ENCODE results near the gene MKNK1. TPM values are rescaled to one million over a fixed set of nuclear protein-coding genes. Genes with fewer than 3 reads are reported as not detected.
"Not testable (repeated sequence)": the region's sequence is repeated elsewhere in the genome, so short reads cannot be mapped to it uniquely, and the experiment has no call there.

Gene MKNK1
- 10 to 100 TPM; 35.5 to 37.5 TPM for total RNA-seq

GRCh38 chr1:46603858-46604549, at the start of gene MKNK1:
MKNK1 (minus strand) TSS chr1:46604268; CDS start chr1:46583327, 20,941 bp downstream.
- DNase-seq: peak; percentile 98 to 99

GRCh38 chr1:46653405-46653958, 49.4 kb upstream of the MKNK1 start:
- Mint-ChIP-seq H3K4me1 (ENCODE audit: low read depth) (peaks cover 11% of the 10 kb centered on the region), H3K4me3 (no peak overlapping the region), H3K27me3 (ENCODE audit: low read depth) (no peaks in the 10 kb centered on the region), H3K9me3 (peaks cover 2 to 3% of the 10 kb centered on the region in 2 donors), H3K27ac (peak overlapping the region; percentile 54), H3K36me3 (ENCODE audit: insufficient read depth in 2 of 2) (peaks cover 16 to 30% of the 10 kb centered on the region in 2 donors)
- peak; percentile 27 to 44 for ATAC-seq (replicated peaks in 1 of 2)
- DNase-seq: no peak

More at GRCh38 chr1:46603858-46604549, at the start of gene MKNK1:
- Mint-ChIP-seq H3K9me3 (no peaks in the 10 kb centered on the region), H3K4me3 (peak within 1 kb of the TSS; percentile 94 to 95), H3K27me3 (ENCODE audit: low read depth) (no peaks in the 10 kb centered on the region), H3K4me1 (ENCODE audit: low read depth) (peaks cover 55% of the 10 kb centered on the region), H3K36me3 (ENCODE audit: insufficient read depth in 2 of 2) (peaks cover 3 to 4% of the 10 kb centered on the region in 2 donors), H3K27ac (peak within 1 kb of the TSS; percentile 81)
- ATAC-seq (replicated peaks in 1 of 2): peak; percentile 96 to 97

- H3K36me3 Mint-ChIP-seq (ENCODE audit: insufficient read depth in 2 of 2): peaks cover 16 to 29% of the 10 kb centered on the region in 2 donors
- no peaks in the 10 kb centered on the region for H3K27me3 Mint-ChIP-seq (ENCODE audit: low read depth)
- peaks cover 11% of the 10 kb centered on the region for H3K4me1 Mint-ChIP-seq (ENCODE audit: low read depth)
- H3K4me3 Mint-ChIP-seq: no peak overlapping the region
- H3K27ac Mint-ChIP-seq: peak overlapping the region; percentile 54
- DNase-seq: no peak
- peaks cover 2 to 3% of the 10 kb centered on the region in 2 donors for H3K9me3 Mint-ChIP-seq
- ATAC-seq (replicated peaks in 1 of 2): no peak
Measured at GRCh38 chr1:46652321-46653100, 48.4 kb upstream of the MKNK1 start.

GRCh38 chr1:46651152-46651551, 47.1 kb upstream of the MKNK1 start:
- peaks cover 22 to 34% of the 10 kb centered on the region in 2 donors for H3K36me3 Mint-ChIP-seq (ENCODE audit: insufficient read depth in 2 of 2)
- ATAC-seq (replicated peaks in 1 of 2); DNase-seq; H3K9me3 Mint-ChIP-seq; H3K4me3 Mint-ChIP-seq; H3K27me3 Mint-ChIP-seq (ENCODE audit: low read depth); H3K27ac Mint-ChIP-seq: not testable (repeated sequence)
- H3K4me1 Mint-ChIP-seq (ENCODE audit: low read depth): peaks cover 20% of the 10 kb centered on the region

GRCh38 chr1:46650491-46650890, 46.4 kb upstream of the MKNK1 start:
- no peak overlapping the region for H3K4me3 Mint-ChIP-seq

GRCh38 chr1:46649764-46650163, 45.7 kb upstream of the MKNK1 start:
- ATAC-seq (replicated peaks in 1 of 2) (no peak), DNase-seq (no peak)
- Mint-ChIP-seq H3K27me3 (ENCODE audit: low read depth) (no peaks in the 10 kb centered on the region), H3K4me1 (ENCODE audit: low read depth) (peaks cover 20% of the 10 kb centered on the region), H3K4me3 (no peak overlapping the region), H3K27ac (no peak overlapping the region), H3K36me3 (ENCODE audit: insufficient read depth in 2 of 2) (peaks cover 17 to 24% of the 10 kb centered on the region in 2 donors), H3K9me3 (peaks cover 2 to 6% of the 10 kb centered on the region in 2 donors)

More at GRCh38 chr1:46650491-46650890, 46.4 kb upstream of the MKNK1 start:
- Mint-ChIP-seq H3K4me1 (ENCODE audit: low read depth) (peaks cover 20% of the 10 kb centered on the region), H3K36me3 (ENCODE audit: insufficient read depth in 2 of 2) (peaks cover 20 to 28% of the 10 kb centered on the region in 2 donors), H3K27me3 (ENCODE audit: low read depth) (no peaks in the 10 kb centered on the region), H3K9me3 (peaks cover 2 to 6% of the 10 kb centered on the region in 2 donors), H3K27ac (no peak overlapping the region)
- ATAC-seq (replicated peaks in 1 of 2) (no peak), DNase-seq (no peak)

GRCh38 chr1:46647611-46648010, 43.5 kb upstream of the MKNK1 start:
- Mint-ChIP-seq H3K4me3 (no peak overlapping the region), H3K36me3 (ENCODE audit: insufficient read depth in 2 of 2) (peaks cover 15 to 21% of the 10 kb centered on the region in 2 donors), H3K9me3 (peaks cover 0 to 6% of the 10 kb centered on the region in 2 donors), H3K4me1 (ENCODE audit: low read depth) (peaks cover 8% of the 10 kb centered on the region), H3K27me3 (ENCODE audit: low read depth) (no peaks in the 10 kb centered on the region), H3K27ac (no peak overlapping the region)
- DNase-seq (no peak), ATAC-seq (replicated peaks in 1 of 2) (peak in 1 of 2 donors; percentile 44)

GRCh38 chr1:46646844-46647243, 42.8 kb upstream of the MKNK1 start:
- Mint-ChIP-seq H3K4me3 (no peak overlapping the region), H3K27ac (no peak overlapping the region), H3K36me3 (ENCODE audit: insufficient read depth in 2 of 2) (peaks cover 14 to 19% of the 10 kb centered on the region in 2 donors), H3K27me3 (ENCODE audit: low read depth) (no peaks in the 10 kb centered on the region), H3K9me3 (peaks cover 0 to 6% of the 10 kb centered on the region in 2 donors), H3K4me1 (ENCODE audit: low read depth) (peaks cover 8% of the 10 kb centered on the region)
- DNase-seq: no peak
- peak; percentile 29 to 75 for ATAC-seq (replicated peaks in 1 of 2)

- H3K9me3 Mint-ChIP-seq: peaks cover 0 to 6% of the 10 kb centered on the region in 2 donors
- no peak overlapping the region for H3K4me3 Mint-ChIP-seq
- no peak for ATAC-seq (replicated peaks in 1 of 2)
- DNase-seq: no peak
- H3K27ac Mint-ChIP-seq: no peak overlapping the region
- peaks cover 15% of the 10 kb centered on the region in 2 donors for H3K36me3 Mint-ChIP-seq (ENCODE audit: insufficient read depth in 2 of 2)
- no peaks in the 10 kb centered on the region for H3K27me3 Mint-ChIP-seq (ENCODE audit: low read depth)
- peaks cover 8% of the 10 kb centered on the region for H3K4me1 Mint-ChIP-seq (ENCODE audit: low read depth)
Measured at GRCh38 chr1:46646331-46646730, 42.3 kb upstream of the MKNK1 start.

GRCh38 chr1:46645815-46646214, 41.7 kb upstream of the MKNK1 start:
- peaks cover 8% of the 10 kb centered on the region for H3K4me1 Mint-ChIP-seq (ENCODE audit: low read depth)

GRCh38 chr1:46643368-46643775, 39.3 kb upstream of the MKNK1 start:
- DNase-seq: no peak
- Mint-ChIP-seq H3K9me3 (peaks cover 0 to 3% of the 10 kb centered on the region in 2 donors), H3K4me1 (ENCODE audit: low read depth) (peaks cover 8% of the 10 kb centered on the region), H3K27me3 (ENCODE audit: low read depth) (no peaks in the 10 kb centered on the region), H3K4me3 (no peak overlapping the region), H3K27ac (no peak overlapping the region), H3K36me3 (ENCODE audit: insufficient read depth in 2 of 2) (peaks cover 5 to 10% of the 10 kb centered on the region in 2 donors)
- no peak for ATAC-seq (replicated peaks in 1 of 2)

More at GRCh38 chr1:46645815-46646214, 41.7 kb upstream of the MKNK1 start:
- Mint-ChIP-seq H3K27me3 (ENCODE audit: low read depth) (no peaks in the 10 kb centered on the region), H3K4me3 (no peak overlapping the region), H3K36me3 (ENCODE audit: insufficient read depth in 2 of 2) (peaks cover 15 to 16% of the 10 kb centered on the region in 2 donors), H3K9me3 (peaks cover 0 to 6% of the 10 kb centered on the region in 2 donors), H3K27ac (no peak overlapping the region)
- no peak for DNase-seq
- ATAC-seq (replicated peaks in 1 of 2): no peak

- H3K4me3 Mint-ChIP-seq: no peak overlapping the region
- no peak for DNase-seq
- peaks cover 5% of the 10 kb centered on the region for H3K4me1 Mint-ChIP-seq (ENCODE audit: low read depth)
- no peaks in the 10 kb centered on the region for H3K27me3 Mint-ChIP-seq (ENCODE audit: low read depth)
- no peak for ATAC-seq (replicated peaks in 1 of 2)
- H3K36me3 Mint-ChIP-seq (ENCODE audit: insufficient read depth in 2 of 2): peaks cover 3 to 7% of the 10 kb centered on the region in 2 donors
- peaks cover 0 to under 1% of the 10 kb centered on the region in 2 donors for H3K9me3 Mint-ChIP-seq
- H3K27ac Mint-ChIP-seq: no peak overlapping the region
Measured at GRCh38 chr1:46642115-46642680, 38.1 kb upstream of the MKNK1 start.

Measured in activated T-cell treated with anti-CD3 and anti-CD28 coated beads, Interleukin-2, amount 50 U/mL, for 72 hours (primary cell).